NCI-H1694 (cell line): ENCODE data around the gene TIGD2.

Experiments
- DNase-seq: peaks from one replicate; lab custom pipeline; 2025; lab: John Stamatoyannopoulos, UW

The TIGD2 gene

DNA sequence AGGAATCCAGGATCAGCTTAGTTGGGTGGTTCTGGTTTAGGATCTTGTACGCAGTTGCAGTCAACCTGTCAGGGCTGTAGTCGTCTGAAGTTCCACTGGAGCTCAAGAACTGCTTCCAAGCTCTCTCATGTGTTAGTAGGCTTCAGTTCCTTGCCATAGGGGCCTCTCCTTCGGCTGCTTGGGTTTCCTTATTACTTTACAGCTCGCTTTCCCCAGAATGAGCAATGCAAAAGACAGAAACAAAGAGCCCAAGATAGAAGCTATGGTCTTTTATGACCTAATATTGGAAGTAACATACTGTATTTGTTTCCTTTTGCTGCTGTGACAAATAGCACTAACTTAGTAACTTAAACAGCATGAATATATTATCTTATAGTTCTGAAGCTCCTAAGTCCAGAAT lies 51.7 kb downstream of the TIGD2 start:
- no peak for DNase-seq

- DNase-seq: no peak
These were observed 53.1 kb downstream of the TIGD2 start for GRCh38 chr4:89164400-89164799.
